PC-9 (cell line): ENCODE results near the gene HSPA12A.

ENCODE experiments used
- CTCF ChIP-seq: fragments of 200-600 bp; sonication (generic); conservative IDR thresholded peaks from 2 replicates; pipeline ENCODE4 v1.6.1; 2017; ENCODE audit warnings: mixed run types, antibody characterized with exemption, mild to moderate bottlenecking, moderate library complexity
- EZH2 ChIP-seq: fragments of 200-600 bp; sonication (generic); IDR thresholded peaks from 2 replicates; pipeline ENCODE4 v1.8.0; 2017; ENCODE audit warnings: antibody characterized with exemption, low read depth

GRCh38 chr10:116764979-116765378, 22.6 kb upstream of the HSPA12A start:
- TF ChIP-seq EZH2 (no peak), CTCF (no peak)
